Muscle of arm (tissue), 14 donors: ENCODE results near the gene REEP2. TPM values are rescaled to one million over a fixed set of nuclear protein-coding genes. Genes with fewer than 3 reads are reported as not detected.
"Not testable (repeated sequence)": the region's sequence is repeated elsewhere in the genome, so short reads cannot be mapped to it uniquely, and the experiment has no call there.

Experiments used
- DNase-seq: peaks from one replicate; pipeline ENCODE4 v3.0.0-alpha.2; 2013
- long read RNA-seq, 11 donors: transcript quantifications; one replicate each; lab custom pipeline, GENCODE V29; 2026
- polyA plus RNA-seq, 12 donors: library from polyadenylated mRNA; unstranded; fragments of 120-200 nt; gene quantifications; one replicate each; pipeline ENCODE4 v1.2.1, GENCODE V29; 2013; ENCODE audit not compliant: insufficient read length in 12 of 12

The REEP2 gene, protein sequence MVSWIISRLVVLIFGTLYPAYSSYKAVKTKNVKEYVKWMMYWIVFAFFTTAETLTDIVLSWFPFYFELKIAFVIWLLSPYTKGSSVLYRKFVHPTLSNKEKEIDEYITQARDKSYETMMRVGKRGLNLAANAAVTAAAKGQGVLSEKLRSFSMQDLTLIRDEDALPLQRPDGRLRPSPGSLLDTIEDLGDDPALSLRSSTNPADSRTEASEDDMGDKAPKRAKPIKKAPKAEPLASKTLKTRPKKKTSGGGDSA
- 10 to 100 TPM in 11 of 12 donors, not detected in 1; 10.6 to 35.2 (median 15.8) TPM for polyA plus RNA-seq
- long read RNA-seq, donor 1, partial matches to known transcripts: 0 of 5 reads
- long read RNA-seq, donor 1, other reads (novel, unspliced or antisense): 0 of 5 reads
- long read RNA-seq, donor 2, partial matches to known transcripts: 0 of 2 reads
- long read RNA-seq, donor 2, other reads (novel, unspliced or antisense): 0 of 2 reads
- long read RNA-seq, donor 3, partial matches to known transcripts: 0 of 2 reads
- long read RNA-seq, donor 3, other reads (novel, unspliced or antisense): 0 of 2 reads
- long read RNA-seq, donor 4, partial matches to known transcripts: 0 of 1 reads
- long read RNA-seq, donor 4, other reads (novel, unspliced or antisense): 0 of 1 reads
- long read RNA-seq, donor 5, partial matches to known transcripts: 0 of 4 reads
- long read RNA-seq, donor 5, other reads (novel, unspliced or antisense): 0 of 4 reads
- long read RNA-seq, donor 6, partial matches to known transcripts: 0 of 1 reads
- long read RNA-seq, donor 6, other reads (novel, unspliced or antisense): 0 of 1 reads
- long read RNA-seq, donor 7, partial matches to known transcripts: 0 of 1 reads
- long read RNA-seq, donor 7, other reads (novel, unspliced or antisense): 0 of 1 reads
- long read RNA-seq, donor 8, partial matches to known transcripts: 0 of 4 reads
- long read RNA-seq, donor 8, other reads (novel, unspliced or antisense): 0 of 4 reads
- long read RNA-seq, donor 9, partial matches to known transcripts: 0 of 1 reads
- long read RNA-seq, donor 9, other reads (novel, unspliced or antisense): 0 of 1 reads
- long read RNA-seq, donor 10, partial matches to known transcripts: 0 of 7 reads
- long read RNA-seq, donor 10, other reads (novel, unspliced or antisense): 0 of 7 reads
- long read RNA-seq, donor 11, partial matches to known transcripts: 0 of 3 reads
- long read RNA-seq, donor 11, other reads (novel, unspliced or antisense): 0 of 3 reads

DNA sequence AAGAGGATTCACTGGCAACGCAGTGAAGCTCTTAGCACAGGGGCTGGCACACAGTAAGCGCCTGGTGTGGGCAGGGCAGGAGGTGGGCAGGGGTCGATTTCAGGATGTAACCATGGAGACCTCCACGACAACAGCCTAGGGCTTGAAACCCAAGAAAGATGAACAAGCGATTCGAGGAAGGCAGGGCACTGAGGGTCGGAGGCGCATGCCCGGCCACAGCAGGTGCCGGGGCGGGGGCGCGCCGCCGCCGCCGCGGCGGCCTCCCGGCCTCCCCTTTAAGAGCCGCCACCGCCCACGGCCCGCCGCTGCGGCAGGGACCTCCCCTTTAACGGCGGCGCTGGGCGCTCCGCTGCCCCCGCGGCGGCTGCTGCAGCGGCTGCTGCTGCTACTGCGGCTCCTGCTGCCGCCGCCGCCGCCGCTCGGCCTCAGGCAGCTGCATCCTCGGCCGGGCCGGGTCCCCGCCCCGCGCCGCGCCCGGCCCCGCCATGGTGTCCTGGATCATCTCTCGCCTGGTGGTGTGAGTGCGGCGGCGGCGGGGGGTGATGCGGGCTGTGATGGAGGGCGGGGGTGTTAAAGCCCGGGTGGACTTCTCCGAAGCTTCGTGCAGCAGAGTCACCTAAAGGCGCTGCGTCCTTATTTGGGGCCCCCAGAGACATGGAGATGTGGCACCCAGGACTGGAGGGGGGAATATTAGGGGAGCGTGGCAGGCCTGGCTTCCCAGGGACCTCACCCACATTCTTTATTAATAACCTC is at the start of gene REEP2:
REEP2 (plus strand) TSS at position 334 of the 753 bp plus-strand sequence; CDS start at position 486, 152 bp downstream.
- DNase-seq: no peak

DNA sequence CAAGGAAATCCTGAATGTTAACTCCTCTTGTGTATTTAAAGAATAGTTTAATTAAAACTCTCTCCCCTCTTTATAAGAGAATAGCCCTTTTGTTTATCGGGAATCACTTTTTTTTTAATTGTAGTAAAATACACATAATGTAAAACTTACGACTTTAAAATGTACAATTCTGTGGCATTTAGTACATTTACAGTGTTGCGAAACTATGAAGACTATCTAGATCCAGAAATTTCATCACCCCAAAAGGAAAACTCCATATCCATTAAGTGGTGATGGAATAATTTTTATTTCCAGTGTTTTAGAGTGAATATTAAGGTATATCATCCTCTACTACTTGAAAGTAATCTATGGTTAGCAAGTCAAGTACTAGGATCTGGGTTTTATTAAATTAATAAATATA is 49.5 kb upstream of the REEP2 start:
- no peak for DNase-seq

DNA sequence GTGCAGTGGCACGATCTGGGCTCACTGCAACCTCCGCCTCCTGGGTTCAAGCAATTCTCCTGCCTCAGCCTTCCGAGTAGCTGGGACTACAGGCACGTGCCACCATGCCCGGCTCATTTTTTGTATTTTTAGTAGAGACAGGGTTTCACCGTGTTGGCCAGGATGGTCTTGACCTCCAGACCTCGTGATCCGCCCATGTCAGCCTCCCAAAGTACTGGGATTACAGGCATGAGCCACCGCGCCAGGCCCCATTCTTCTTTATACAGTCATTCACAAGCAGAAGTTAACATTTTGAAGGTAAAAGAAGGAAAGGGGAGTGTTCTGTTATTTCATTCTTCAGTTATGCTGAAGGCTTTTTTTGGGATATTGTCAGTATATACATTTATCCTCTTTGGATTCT is 48.9 kb upstream of the REEP2 start:
- not testable (repeated sequence) for DNase-seq

DNA sequence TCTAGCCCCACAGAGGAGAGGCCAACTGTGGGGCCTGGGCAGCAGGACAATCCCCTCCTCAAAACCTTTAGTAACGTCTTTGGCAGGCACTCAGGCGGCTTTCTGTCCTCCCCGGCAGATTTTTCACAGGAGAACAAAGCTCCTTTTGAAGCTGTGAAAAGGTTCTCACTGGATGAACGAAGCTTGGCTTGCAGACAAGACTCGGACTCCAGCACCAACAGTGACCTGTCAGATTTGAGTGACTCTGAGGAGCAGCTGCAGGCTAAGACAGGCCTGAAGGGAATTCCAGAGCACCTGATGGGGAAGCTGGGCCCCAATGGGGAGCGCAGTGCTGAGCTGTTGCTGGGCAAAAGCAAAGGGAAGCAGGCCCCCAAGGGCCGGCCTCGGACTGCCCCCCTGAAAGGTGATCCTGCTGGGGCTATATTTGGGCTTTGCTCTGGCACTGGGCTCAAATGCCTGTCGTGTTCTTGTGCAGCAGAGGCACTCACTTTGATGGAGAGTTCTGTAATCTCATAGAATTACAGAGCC is 46.9 kb upstream of the REEP2 start:
- peak; percentile 18 for DNase-seq

DNA sequence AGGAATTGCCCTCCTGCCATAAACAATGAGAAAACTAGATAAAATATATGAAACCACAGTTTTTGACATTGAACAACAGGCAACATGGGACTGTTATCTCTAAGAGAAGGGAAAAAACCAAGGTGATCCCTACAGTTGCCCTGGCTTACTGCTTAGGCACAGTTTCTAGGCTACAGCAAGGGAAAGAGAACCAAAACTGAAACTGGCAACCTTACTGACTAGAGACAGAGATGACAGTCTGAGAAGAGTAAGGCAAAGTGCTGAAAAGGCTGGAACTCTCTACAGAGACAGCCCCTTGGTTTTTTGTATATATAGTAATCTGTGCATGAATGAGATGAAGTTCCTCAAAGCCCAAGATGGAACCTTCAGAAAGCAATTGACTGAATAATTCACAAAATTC is 36.2 kb upstream of the REEP2 start:
- no peak for DNase-seq

DNA sequence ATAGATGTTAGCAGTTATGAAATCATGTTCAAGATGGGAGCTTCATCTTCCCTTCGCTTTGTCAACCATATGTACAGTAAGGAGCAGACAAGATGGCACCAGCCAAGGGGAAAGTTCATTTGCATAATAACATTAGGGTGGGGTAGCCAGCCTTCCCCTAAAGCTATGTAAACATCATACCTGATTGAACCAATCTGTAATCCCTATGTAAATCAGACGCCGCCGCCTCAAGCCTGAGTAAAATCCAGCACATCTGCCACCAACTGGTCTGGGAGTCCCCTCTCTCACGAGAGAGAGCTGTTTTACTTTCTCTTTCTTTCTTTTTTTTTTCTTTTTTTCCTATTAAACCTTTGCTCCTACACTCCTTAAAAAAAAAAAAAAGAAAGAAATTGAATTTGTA is 30.8 kb upstream of the REEP2 start:
- DNase-seq: no peak

DNA sequence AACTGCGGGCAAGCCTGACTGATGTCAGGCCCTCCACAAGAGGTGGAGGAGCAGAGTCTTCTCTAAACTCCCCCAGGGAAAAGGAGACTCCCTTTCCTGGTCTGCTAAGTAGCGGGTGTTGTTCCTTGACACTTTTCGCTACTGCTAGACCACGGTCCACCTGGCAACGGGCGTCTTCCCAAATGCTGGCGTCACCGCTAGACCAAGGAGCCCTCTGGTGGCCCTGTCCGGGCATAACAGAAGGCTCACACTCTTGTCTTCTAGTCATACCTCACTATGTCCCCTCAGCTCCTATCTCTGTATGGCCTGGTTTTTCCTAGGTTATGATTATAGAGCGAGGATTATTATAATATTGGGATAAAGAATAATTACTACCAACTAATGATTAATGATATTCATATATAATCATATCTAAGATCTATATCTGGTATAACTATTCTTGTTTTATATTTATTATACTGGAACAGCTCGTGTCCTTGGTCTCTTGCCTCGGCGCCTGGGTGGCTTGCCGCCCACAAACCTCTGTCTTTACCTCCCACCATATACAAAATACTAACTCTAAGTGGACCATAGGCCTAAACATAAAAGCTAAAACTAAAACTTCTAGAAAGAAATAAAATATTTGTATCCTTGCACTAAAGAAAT is 27.7 kb upstream of the REEP2 start:
- DNase-seq: peak; percentile 7

DNA sequence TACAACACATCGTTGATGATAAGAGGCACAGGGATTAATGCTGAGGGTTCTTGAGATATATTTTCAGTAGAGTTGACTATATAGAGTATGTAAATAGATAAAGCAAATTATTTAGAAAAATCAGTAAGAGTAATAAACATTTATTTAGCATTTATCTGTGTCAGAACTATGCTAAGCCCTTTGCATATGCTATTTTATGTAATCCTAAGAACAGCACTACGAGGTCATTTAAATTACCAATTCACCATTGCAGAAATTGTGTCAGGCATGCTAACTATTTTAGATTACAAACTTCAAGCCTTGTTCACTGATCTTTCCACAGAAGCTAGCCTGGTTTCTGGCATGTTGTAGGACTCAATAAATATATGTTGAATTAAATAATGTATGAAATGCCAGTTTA is 20.4 kb upstream of the REEP2 start:
- DNase-seq: no peak

DNA sequence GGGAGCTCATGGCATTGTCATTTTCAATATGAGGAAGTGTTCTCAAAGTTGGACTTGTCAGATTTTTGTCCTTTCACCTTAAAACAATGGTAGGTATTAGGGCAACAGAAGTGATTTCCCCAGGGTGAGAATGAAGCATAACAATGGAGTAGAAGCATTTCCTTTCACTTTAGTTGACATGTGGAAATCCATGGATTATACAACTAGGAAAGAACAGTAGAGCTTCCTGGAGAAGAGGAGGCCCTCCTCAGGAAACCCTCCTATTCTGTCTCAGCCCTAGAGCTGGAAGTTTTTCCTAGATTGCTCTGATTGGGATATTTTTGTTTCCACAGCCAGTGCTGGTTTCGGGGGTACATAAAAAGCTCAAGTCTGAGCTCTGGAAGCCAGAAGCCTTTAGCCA is 13.8 kb upstream of the REEP2 start:
- DNase-seq: no peak

DNA sequence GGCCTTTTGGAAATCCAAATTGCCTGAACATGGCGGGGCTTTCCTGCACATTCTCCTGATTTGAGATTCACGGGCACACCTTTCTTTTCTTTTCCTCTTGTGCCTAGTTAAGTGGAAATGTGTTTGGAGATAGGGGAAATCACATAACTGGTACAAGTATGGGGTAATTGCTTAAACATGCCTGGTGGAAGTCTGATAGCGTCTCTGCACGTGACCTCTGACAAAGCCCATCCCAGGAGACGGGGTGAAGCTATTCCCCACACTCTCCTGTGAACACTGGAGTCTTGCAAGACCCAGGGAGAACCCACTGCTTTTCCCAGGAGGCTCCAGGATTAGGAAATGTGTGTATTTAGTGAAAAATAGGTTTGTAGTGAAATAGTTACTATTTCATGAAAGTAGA is 2.9 kb upstream of the REEP2 start:
- DNase-seq: no peak

DNA sequence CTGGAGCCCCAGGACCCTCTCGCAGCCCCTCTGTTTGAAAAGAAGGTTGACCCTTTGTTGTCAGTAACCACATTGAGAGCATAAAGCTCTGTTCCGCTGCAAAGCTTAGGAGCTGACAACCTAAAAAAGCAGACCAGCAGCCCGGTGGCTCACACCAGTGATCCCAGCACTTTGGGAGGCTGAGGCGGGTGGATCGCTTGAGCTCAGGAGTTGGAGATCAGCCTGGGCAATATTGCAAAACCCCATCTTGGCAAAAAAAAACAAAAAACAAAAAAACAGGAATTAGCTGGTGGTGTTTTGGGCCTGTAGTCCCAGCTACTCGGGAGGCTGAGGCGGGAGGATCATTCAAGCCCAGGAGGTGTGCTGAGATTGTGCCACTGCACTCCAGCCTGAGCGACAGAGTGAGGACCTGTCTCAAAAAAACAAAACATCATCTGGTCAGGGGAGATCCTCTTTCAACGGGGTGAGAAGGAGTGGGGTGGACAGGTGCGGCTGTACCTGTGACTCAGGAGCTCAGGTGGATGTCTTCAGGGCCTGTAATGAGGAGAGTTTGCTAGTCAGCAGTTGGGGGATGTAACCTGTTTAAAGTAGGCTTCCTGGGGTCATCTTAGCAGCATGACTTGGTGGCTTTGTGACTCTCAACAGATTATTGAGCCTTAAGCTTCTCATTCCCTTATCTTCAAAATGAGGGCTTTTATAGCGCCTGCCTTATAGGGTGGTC is 694 bp upstream of the REEP2 start:
- no peak for DNase-seq

DNA sequence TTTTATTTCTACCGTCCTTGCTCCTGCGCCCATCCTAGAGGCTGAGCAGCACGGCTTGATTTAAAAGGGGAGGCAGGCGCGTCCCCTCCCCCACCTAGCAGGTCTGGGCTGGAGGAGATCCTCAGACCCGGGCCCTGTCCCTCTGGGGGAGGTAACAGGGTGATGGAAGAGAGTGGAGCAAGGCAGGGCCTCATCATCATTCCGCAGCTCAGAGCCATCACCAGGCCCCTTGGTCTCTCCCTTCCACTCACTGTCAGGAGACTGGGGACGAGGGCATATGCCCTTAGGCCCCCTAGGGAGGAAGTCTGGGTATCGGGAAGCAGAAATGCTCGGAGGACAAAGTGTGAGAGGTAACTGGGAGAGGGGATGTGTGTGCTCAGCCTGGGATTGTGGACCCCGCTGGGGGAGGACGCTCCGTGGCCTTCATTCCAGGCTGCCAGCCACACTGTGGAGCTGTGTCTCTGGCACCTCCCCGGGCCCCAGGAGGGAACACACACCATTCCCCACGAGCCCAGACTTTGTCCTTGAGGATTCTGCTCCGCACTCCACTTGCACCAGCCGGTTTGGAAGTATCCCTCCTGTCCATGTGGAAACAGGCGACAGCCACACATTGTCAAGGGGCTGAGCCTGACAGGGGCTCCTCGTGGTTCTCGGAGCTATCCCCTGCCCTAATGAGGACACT is 761 bp downstream of the REEP2 start:
- DNase-seq: no peak

DNA sequence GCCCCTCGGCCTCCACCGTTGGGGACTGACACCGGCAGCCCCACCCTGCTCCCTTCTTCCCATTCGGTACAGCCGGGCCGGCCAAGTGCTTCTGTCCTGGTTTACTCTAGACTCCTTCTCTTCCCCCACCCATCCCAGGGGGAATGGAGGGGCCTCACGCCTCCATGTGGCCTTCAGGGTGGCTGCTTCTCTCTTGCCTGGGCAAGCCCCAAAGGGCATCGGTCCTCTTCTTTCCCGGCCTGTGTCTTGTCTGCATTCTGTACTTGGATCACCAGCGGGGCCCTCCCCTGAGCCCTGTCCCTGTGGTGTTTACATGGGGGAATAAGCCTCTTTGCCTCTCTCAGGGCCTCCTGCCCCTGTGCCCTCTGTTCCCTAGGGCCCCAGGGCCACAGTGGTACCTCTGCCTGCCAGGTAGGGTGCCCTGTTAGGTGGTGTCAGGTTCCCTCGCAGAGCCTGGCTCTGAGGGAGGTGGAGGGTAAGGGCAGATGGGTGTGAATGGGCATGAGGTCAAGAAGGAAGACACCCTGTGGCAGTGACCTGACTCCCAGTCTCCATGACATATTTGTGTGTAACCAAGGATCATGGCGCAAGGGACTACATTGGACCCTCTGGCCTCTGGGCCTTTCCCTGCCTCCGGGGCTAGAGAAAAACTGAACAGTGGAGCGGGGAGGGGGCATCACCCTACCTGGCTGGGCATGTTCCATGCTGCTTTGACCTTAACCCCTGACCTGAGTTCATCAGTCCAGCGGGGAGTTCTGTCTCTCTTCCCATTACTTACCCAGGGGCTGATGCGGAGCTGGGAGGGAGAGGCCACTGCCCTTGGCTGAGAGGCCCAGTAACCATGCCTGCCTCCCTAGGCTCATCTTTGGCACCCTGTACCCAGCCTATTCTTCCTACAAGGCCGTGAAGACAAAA is 1.6 kb downstream of the REEP2 start:
- no peak for DNase-seq

DNA sequence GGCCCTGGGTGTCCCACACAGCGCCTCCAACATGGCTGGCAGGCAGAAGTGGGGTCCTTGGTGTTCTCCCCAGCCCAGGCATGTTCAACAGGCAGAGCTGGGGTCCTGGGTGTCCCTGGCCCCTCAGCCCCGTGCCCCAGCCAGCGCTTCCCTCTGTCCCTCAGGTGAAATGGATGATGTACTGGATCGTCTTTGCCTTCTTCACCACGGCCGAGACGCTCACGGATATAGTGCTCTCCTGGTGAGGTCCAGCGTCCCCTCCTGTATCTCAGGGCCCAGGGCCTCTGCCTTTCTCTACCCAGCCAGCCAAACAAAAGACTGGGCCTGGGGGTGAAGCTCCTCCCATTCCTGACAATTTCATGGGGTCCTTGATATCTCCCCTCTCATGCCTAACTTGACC is 2.4 kb downstream of the REEP2 start:
- DNase-seq: no peak

DNA sequence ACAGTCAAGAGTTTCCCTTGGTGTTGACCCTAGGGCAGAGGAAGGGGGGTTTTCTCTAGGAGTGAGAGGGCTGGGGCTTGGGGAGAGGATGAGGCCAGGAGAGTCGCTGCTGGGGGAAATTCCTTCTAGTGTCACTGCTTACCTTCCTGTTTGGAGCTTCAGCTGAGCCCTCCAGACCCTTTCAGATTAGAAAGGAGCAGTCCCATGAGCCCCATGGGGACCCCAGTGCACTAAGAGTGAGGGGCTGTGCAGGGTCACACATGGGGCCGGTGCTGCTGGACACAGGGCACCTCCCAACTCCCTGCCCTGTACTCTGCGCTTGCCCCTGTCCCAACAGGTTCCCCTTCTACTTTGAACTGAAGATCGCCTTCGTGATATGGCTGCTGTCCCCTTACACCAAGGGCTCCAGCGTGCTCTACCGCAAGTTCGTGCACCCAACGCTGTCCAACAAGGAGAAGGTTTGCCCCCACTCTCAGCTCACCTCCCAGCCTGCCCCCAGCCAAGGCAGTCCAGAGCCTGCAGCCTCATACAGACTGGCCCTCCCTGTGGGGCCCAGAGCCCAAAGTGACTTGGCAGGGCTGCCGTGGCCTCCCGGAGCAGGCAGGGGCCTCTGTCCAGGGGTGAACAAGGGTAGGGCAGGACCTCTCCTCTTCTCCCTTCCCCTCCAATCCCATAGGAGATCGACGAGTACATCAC is 5.4 kb downstream of the REEP2 start:
- no peak for DNase-seq

DNA sequence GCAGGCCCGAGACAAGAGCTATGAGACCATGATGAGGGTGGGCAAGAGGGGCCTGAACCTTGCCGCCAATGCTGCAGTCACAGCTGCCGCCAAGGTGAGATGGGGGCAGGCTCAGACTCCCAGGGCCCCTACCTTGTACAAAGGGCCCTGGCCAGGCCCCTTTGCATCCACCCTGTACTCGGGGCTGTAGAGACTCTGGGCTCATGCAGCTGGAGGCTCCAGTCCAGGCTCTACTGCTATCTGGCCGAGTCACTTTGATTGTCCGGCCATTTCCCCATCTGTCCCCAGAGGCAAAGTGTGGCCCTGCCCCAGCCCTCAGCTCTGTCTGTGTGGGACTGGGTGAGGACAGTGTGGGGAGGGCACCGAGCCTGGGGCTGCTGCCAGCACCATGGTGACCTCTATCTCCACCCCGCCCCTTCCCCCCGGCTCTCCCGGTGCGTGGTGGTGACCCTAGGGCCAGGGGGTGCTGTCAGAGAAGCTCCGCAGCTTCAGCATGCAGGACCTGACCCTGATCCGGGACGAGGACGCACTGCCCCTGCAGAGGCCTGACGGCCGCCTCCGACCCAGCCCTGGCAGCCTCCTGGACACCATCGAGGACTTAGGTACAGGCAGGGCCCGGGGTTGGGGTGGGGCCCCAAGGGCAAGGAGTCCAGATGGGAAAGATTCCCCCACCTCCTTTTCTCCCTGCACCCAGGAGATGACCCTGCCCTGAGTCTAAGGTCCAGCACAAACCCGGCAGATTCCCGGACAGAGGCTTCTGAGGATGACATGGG is 6.1 kb downstream of the REEP2 start:
- no peak for DNase-seq
